Measurements from ENCODE around the gene CSNK2B.

Gene CSNK2B

GRCh38 chr6:31665501-31666336 lies at the start of gene CSNK2B:
CSNK2B (plus strand) TSS chr6:31666080; CDS start chr6:31666832, 752 bp downstream.
- peak; percentile 99 for DNase-seq

GRCh38 chr6:31617010-31617409 lies 48.9 kb upstream of the CSNK2B start:
- DNase-seq, result no peak

- DNase-seq, result peak; percentile 97
These were observed 45.9 kb upstream of the CSNK2B start for GRCh38 chr6:31619805-31620585.

GRCh38 chr6:31620586-31621319 lies 45.1 kb upstream of the CSNK2B start, which contains the start of gene PRRC2A:
PRRC2A (plus strand) TSS chr6:31620715; CDS start chr6:31622790, 2,075 bp downstream.
- DNase-seq, result peak; percentile 95

- no peak for DNase-seq
These were observed 44.5 kb upstream of the CSNK2B start for GRCh38 chr6:31621320-31621939.

- no peak for DNase-seq
These were observed 43.9 kb upstream of the CSNK2B start for GRCh38 chr6:31621991-31622390.

- no peak for DNase-seq
These were observed 43.2 kb upstream of the CSNK2B start for GRCh38 chr6:31622684-31623091.

GRCh38 chr6:31624070-31624469 lies 41.8 kb upstream of the CSNK2B start:
- no peak for DNase-seq

GRCh38 chr6:31626952-31627351 lies 38.9 kb upstream of the CSNK2B start:
- DNase-seq, result no peak

GRCh38 chr6:31627690-31628287 lies 38.1 kb upstream of the CSNK2B start:
- DNase-seq, result no peak

GRCh38 chr6:31629014-31629413 lies 36.9 kb upstream of the CSNK2B start:
- DNase-seq, result no peak

- no peak for DNase-seq
These were observed 35.5 kb upstream of the CSNK2B start for GRCh38 chr6:31630177-31630934.

GRCh38 chr6:31631209-31631608 lies 34.7 kb upstream of the CSNK2B start:
- DNase-seq, result no peak

GRCh38 chr6:31631681-31632278 lies 34.1 kb upstream of the CSNK2B start:
- DNase-seq, result no peak

- DNase-seq, result no peak
These were observed 33.5 kb upstream of the CSNK2B start for GRCh38 chr6:31632279-31632946.

- no peak for DNase-seq
These were observed 32.4 kb upstream of the CSNK2B start for GRCh38 chr6:31633447-31633846.

- DNase-seq, result no peak
These were observed 31.7 kb upstream of the CSNK2B start for GRCh38 chr6:31634131-31634530.

- DNase-seq, result no peak
These were observed 30.8 kb upstream of the CSNK2B start for GRCh38 chr6:31634969-31635575.

GRCh38 chr6:31636698-31637596 lies 28.9 kb upstream of the CSNK2B start:
- no peak for DNase-seq

Data from activated naive CD4-positive, alpha-beta T cell treated with anti-CD3 and anti-CD28 coated beads, Interleukin-2, amount 50 U/mL, for 16 hours (primary cell).